PFSK-1 (cell line): ENCODE measurements around the gene THUMPD1.

ENCODE experiments used
- POLR2AphosphoS5 ChIP-seq: IDR thresholded peaks from 2 replicates; pipeline ENCODE4 v1.6.1; 2012; ENCODE audit warnings: low read depth, mild to moderate bottlenecking, control low read depth, low read length, moderate library complexity
- SIN3A ChIP-seq: IDR thresholded peaks from 2 replicates; pipeline ENCODE4 v1.6.1; 2012; ENCODE audit warnings: mild to moderate bottlenecking, low read length, moderate library complexity, borderline replicate concordance; ENCODE audit not compliant: insufficient read depth
- TF ChIP-seq, protein P1 (sequence below), 2 experiments: IDR thresholded peaks; 2 replicates each; pipeline versions ENCODE4 v1.6.1 to v1.8.0; 2011 to 2012; ENCODE audit warnings: low read depth in 2 of 2, low read length in 2 of 2, control low read depth in 1 of 2, inconsistent platforms in 1 of 2, mild to moderate bottlenecking in 1 of 2, moderate library complexity in 1 of 2; ENCODE audit not compliant: insufficient read depth in 1 of 2

DNA sequence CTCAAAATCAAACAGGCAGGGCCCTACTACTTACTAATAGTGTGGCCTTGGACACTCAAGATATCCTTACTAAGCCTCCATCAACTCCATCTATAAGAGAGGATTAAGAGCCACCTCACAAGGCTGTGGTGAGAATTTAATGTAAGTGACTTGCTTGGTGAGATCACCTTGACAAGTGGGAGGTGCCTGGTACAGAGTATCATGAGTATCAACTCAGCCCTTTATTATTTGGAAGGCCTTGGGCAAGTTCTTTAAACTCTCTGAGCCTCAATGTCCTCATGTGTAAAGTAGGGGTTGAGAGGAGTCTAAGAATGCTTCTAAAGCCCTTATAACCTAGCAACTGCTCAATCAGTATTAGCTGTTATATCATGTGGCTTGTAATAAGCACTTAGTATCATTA is 15.0 kb downstream of the THUMPD1 start:
- TF ChIP-seq POLR2AphosphoS5 (no peak), SIN3A (no peak)
- TF ChIP-seq, protein P1, sequence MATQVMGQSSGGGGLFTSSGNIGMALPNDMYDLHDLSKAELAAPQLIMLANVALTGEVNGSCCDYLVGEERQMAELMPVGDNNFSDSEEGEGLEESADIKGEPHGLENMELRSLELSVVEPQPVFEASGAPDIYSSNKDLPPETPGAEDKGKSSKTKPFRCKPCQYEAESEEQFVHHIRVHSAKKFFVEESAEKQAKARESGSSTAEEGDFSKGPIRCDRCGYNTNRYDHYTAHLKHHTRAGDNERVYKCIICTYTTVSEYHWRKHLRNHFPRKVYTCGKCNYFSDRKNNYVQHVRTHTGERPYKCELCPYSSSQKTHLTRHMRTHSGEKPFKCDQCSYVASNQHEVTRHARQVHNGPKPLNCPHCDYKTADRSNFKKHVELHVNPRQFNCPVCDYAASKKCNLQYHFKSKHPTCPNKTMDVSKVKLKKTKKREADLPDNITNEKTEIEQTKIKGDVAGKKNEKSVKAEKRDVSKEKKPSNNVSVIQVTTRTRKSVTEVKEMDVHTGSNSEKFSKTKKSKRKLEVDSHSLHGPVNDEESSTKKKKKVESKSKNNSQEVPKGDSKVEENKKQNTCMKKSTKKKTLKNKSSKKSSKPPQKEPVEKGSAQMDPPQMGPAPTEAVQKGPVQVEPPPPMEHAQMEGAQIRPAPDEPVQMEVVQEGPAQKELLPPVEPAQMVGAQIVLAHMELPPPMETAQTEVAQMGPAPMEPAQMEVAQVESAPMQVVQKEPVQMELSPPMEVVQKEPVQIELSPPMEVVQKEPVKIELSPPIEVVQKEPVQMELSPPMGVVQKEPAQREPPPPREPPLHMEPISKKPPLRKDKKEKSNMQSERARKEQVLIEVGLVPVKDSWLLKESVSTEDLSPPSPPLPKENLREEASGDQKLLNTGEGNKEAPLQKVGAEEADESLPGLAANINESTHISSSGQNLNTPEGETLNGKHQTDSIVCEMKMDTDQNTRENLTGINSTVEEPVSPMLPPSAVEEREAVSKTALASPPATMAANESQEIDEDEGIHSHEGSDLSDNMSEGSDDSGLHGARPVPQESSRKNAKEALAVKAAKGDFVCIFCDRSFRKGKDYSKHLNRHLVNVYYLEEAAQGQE (IDR thresholded peaks at IDR 0.05; ENCODE audit: insufficient read depth in 1 of 2, low read depth in 2 of 2, low read length in 2 of 2): no peak
